Activated B cell treated with CpG ODN at 0.5 μM for 24 hours (primary cell): ENCODE results near the gene CFAP20DC. TPM values are rescaled to one million over a fixed set of nuclear protein-coding genes. Genes with fewer than 3 reads are reported as not detected.
"Not testable (repeated sequence)": the region's sequence is repeated elsewhere in the genome, so short reads cannot be mapped to it uniquely, and the experiment has no call there.

Experiments used
- ATAC-seq: fragments of 200-7000 bp; cut with Tn5 transposase; one replicate; pipeline ENCODE4 v1.10.0; 2021; ENCODE audit warnings: low read depth, mild to moderate bottlenecking, moderate library complexity
- CTCF ChIA-PET: fragments of 350-600 bp; sonication (Branson Sonifier 250); formaldehyde crosslinking; loops from one replicate; lab custom pipeline; 2021; ENCODE audit warnings: antibody characterized with exemption; lab: Charles Lee
- POLR2A ChIA-PET: fragments of 350-600 bp; sonication (Branson Sonifier 250); formaldehyde crosslinking; loops from one replicate; lab custom pipeline; 2021; ENCODE audit warnings: antibody characterized with exemption; lab: Charles Lee
- DNase-seq: peaks from one replicate; pipeline ENCODE4 v3.0.0; 2022
- H3K27ac Mint-ChIP-seq: one replicate; pipeline ENCODE4 v1.8.0; 2020; ENCODE audit warnings: mixed read lengths
- H3K27me3 Mint-ChIP-seq: one replicate; pipeline ENCODE4 v1.8.0; 2021; ENCODE audit warnings: mixed read lengths
- H3K36me3 Mint-ChIP-seq: one replicate; pipeline ENCODE4 v1.8.0; 2021; ENCODE audit warnings: low read depth, mixed read lengths
- H3K4me1 Mint-ChIP-seq: one replicate; pipeline ENCODE4 v1.8.0; 2021; ENCODE audit warnings: mixed read lengths
- H3K4me3 Mint-ChIP-seq: one replicate; pipeline ENCODE4 v1.8.0; 2020; ENCODE audit warnings: mild to moderate bottlenecking, mixed read lengths
- H3K9me3 Mint-ChIP-seq: one replicate; pipeline ENCODE4 v1.8.0; 2020; ENCODE audit warnings: mixed read lengths
- CTCF ChIP-seq: fragments of 200-600 bp; IDR thresholded peaks from one replicate; pipeline ENCODE4 v1.8.0; 2022; ENCODE audit warnings: antibody characterized with exemption, mild to moderate bottlenecking
- intact Hi-C: fragments of 100-400 bp; cut with micrococcal nuclease; formaldehyde crosslinking; loops from one replicate; pipeline ENCODE4 v1.15.1; 2024
- total RNA-seq: library from RNA; stranded (reverse); gene quantifications from 2 replicates; pipeline ENCODE4 v1.2.3, GENCODE V29; 2022

The CFAP20DC gene
- total RNA-seq, 1 donor from 2014 or later, result 1.6 TPM

- intact Hi-C loops, result no loop called here
- ChIA-PET POLR2A (no interaction called here), CTCF (no interaction called here)
- no peak for DNase-seq
- Mint-ChIP-seq H3K36me3 (no peaks in the 10 kb centered on the region), H3K27me3 (no peaks in the 10 kb centered on the region), H3K4me1 (no peaks in the 10 kb centered on the region), H3K27ac (no peak overlapping the region), H3K4me3 (no peak overlapping the region), H3K9me3 (no peaks in the 10 kb centered on the region)
- ATAC-seq, result no peak
- no peak for TF ChIP-seq CTCF
Measured at GRCh38 chr3:58719684-58720083, 330.1 kb downstream of the CFAP20DC start.

- CTCF ChIA-PET, result no interaction called here
- TF ChIP-seq CTCF, result no peak
- H3K27ac Mint-ChIP-seq, result no peak overlapping the region
Measured at GRCh38 chr3:58713715-58714401, 336.0 kb downstream of the CFAP20DC start.

GRCh38 chr3:58711871-58712270, 338.0 kb downstream of the CFAP20DC start:
- ATAC-seq (no peak), DNase-seq (no peak)
- Mint-ChIP-seq H3K4me1 (no peaks in the 10 kb centered on the region), H3K27me3 (no peaks in the 10 kb centered on the region), H3K9me3 (no peaks in the 10 kb centered on the region), H3K27ac (no peak overlapping the region), H3K4me3 (no peak overlapping the region), H3K36me3 (no peaks in the 10 kb centered on the region)
- CTCF ChIA-PET, result no interaction called here
- no peak for TF ChIP-seq CTCF
- intact Hi-C loops, result no loop called here
- POLR2A ChIA-PET, result no interaction called here

More at GRCh38 chr3:58713715-58714401, 336.0 kb downstream of the CFAP20DC start:
- intact Hi-C loops, result no loop called here
- Mint-ChIP-seq H3K9me3 (no peaks in the 10 kb centered on the region), H3K27me3 (no peaks in the 10 kb centered on the region), H3K4me1 (no peaks in the 10 kb centered on the region), H3K4me3 (no peak overlapping the region), H3K36me3 (no peaks in the 10 kb centered on the region)
- no peak for DNase-seq
- ATAC-seq, result no peak
- POLR2A ChIA-PET, result no interaction called here

GRCh38 chr3:58708983-58709382, 340.8 kb downstream of the CFAP20DC start:
- H3K36me3 Mint-ChIP-seq, H3K27me3 Mint-ChIP-seq, ATAC-seq, intact Hi-C loops, H3K4me3 Mint-ChIP-seq, CTCF ChIA-PET, H3K27ac Mint-ChIP-seq, H3K4me1 Mint-ChIP-seq, DNase-seq, H3K9me3 Mint-ChIP-seq, POLR2A ChIA-PET: not testable (repeated sequence)

- DNase-seq (no peak), ATAC-seq (no peak)
- H3K36me3 Mint-ChIP-seq, result no peaks in the 10 kb centered on the region
- POLR2A ChIA-PET, result no interaction called here
- intact Hi-C loops, result no loop called here
- H3K9me3 Mint-ChIP-seq, result no peaks in the 10 kb centered on the region
- H3K27ac Mint-ChIP-seq, result no peak overlapping the region
- TF ChIP-seq CTCF, result no peak
- no peaks in the 10 kb centered on the region for H3K4me1 Mint-ChIP-seq
- CTCF ChIA-PET, result no interaction called here
- H3K27me3 Mint-ChIP-seq, result no peaks in the 10 kb centered on the region
- H3K4me3 Mint-ChIP-seq, result no peak overlapping the region
Measured at GRCh38 chr3:58708116-58708791, 341.6 kb downstream of the CFAP20DC start.
